ENCODE data around the gene CMYA5.
"Not testable (repeated sequence)": the region's sequence is repeated elsewhere in the genome, so short reads cannot be mapped to it uniquely, and the experiment has no call there.

The CMYA5 gene

GRCh38 chr5:79746642-79747569 is 57.3 kb downstream of the CMYA5 start:
- DNase-seq (ENCODE audit: low read depth, low spot score), result no peak

DNA sequence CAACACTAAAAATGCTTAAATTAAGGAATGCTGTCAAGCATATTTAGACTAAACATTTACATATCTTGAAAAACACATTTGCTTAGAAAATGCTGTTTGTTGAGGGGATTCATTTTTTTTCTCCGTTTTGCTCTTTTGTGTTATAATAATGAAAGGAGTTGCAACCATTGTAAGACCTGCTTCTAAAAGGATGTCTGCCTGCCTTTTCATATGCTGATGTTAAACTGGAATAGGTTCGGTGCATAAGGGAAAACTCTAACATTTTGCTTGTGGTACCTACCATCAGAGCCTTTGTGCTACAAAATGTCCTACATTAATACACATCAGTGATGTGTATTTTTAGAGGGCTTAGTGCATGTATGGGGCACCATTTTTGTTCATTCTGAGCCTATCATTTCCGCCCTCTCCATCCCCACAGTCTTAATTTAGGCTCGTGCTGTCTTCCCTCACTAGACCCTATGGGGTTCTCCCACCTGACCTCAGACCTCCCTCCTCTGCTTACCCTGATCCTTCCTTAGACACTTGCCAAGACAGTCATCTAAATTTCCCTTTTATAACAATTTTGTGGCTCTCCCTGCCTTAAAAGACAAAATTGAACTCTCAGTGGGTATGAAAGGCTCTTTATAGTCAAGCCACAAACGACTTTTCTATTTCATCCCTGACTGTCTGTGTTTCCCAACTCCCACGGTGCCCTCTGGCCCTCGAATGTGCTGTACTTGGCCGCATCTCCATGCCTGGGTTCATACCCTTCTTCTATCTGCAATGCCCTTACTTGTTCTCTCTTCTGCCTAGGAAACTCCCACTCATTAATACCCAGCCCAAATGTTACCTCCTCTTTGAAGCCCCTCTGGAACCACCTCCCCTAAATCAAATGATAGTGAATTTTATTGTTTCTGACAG is 61.2 kb downstream of the CMYA5 start:
- DNase-seq (ENCODE audit: low read depth, low spot score), result no peak

DNA sequence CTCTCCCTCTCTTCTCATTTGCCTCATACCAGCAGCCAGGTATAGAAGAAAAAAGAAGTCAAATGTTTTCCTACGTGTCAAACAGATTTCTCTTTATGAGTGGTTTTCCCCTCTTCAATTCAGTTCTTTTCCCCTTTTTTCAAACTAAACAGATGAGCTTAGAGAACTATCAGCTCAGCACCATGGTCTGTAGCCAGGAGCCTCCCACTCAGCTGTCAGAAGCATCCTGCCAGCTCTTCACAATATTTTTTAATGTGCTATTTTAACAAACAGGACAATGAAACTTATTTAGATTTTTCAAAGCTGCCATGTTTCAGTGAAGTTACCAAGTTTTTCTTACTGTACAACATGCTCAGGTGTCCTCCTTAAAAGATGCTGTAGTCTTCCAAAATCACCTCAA is 63.5 kb downstream of the CMYA5 start:
- DNase-seq (ENCODE audit: low read depth, low spot score), result no peak

DNA sequence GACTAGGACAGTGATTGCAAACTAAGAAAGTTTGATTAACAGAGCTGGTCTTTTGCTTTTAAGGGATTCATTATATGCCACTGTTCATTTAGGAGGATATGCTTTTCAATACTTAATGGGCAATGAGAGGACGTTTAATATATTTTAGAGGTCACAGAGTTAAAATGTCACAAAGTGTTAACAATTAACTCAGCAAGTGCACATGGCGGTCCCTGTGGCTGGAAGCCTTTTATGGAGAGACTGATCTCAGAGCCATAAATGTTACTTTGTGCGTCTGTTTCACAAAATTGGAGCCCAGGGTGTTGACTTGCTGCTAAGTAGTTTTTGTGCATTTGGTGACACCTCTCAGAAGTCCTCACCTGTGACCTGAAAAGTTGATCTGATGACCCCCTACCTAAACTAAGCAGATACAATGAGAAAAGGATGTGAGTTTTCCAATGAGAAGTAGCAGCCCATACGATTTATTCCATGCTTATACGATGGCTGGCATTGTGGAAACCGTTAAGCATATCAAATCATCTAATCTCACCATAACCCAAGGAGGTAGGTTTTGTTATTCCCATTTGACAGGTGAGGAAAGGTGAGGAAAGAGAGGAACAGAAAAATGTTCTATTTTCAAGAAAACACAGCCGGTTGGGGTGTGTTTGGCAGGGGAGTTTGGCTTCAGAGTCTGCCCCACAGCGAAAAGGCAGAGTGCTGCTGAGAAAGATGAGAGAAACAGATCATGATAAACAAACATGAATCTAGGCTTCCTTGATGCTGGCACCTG is 64.4 kb downstream of the CMYA5 start:
- DNase-seq (ENCODE audit: low read depth, low spot score), result no peak

DNA sequence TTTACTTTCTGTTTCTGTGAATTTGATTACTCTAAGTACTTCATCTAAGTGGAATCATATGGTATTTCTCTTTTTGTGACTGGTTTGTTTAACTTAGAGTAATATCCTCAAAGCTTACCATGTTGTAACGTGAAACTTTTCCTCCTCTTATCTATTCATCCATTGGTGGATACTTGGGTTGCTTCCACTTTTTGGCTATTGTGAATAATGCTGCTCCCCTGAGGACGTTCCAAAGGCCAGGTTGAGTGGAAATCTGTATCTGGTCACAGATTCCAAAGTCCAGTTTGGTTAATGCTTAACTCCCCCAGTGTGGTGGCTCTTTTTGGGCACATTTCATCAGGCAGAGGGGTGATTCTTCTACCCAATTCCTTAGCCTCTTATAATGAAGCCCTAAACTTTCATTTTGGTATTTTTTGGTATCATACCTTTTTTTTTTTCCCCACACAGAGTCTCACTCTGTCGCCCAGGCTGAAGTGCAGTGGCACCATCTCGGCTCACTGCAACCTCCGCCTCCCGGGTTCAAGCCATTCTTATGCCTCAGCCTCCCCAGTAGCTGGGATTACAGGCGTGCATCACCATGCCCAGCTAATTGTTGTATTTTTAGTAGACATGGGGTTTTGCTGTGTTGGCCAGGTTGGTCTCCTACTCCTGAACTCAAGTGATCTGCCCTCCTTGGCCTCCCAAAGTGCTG is 65.4 kb downstream of the CMYA5 start:
- DNase-seq (ENCODE audit: low read depth, low spot score), result no peak

DNA sequence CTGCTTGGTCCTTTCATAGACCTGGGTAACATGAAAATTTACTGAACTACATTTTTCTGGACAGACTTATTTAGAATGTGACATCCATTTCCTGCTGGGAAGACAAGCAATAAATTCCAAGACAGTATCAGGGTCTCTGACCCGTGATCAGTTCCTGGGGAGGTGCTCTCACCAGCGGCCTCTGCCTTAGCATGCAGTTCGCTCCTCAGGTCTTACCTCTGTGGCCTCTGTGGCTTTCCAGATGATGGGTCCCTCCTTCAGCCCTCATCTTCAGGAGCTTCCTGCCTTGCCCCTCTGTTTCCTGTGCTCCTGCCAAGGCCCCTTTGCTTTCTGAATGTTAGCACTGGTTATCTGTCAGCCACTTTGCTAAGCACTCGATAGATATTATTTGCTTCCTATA is 66.4 kb downstream of the CMYA5 start:
- DNase-seq (ENCODE audit: low read depth, low spot score), result no peak

- no peak for DNase-seq (ENCODE audit: low read depth, low spot score)
These were observed 69.8 kb downstream of the CMYA5 start for GRCh38 chr5:79759436-79759835.

DNA sequence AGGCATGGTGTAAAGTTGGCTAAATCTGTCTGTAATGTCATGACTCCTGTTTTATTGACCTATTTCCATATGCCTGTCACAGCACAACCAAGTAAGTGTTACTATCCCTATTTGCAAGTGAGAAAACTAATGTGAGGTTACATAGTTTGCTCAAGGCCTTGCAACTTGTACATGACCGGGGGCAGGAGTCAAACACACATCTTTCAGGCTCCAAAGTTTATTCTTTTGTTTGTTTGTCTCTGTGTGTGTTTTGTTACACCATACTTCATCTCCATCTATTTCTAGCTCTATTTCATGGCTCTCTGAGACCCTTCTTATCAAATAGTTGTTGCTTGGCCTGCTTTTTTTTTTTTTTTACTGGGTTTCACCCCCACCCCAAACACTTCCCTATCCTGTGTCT is 70.2 kb downstream of the CMYA5 start:
- DNase-seq (ENCODE audit: low read depth, low spot score), result no peak

GRCh38 chr5:79762929-79763328 is 73.3 kb downstream of the CMYA5 start:
- DNase-seq (ENCODE audit: low read depth, low spot score), result no peak

DNA sequence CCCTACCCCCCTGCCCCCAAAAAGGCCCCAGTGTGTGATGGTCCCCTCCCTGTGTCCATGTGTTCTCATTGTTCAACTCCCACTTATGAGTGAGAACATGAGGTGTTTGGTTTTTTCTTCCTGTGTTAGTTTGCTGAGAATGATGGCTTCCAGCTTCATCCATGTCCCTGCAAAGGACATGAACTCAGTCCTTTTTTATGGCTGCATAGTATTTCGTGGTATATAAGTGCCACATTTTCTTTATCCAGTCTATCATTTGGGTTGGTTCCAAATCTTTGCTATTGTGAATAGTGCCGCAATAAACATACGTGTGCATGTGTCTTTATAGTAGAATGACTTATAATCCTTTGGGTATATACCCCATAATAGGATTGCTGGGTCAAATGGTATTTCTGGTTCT is 74.5 kb downstream of the CMYA5 start:
- DNase-seq (ENCODE audit: low read depth, low spot score), result not testable (repeated sequence)

GRCh38 chr5:79771387-79771786 is 81.8 kb downstream of the CMYA5 start:
- no peak for DNase-seq (ENCODE audit: low read depth, low spot score)

DNA sequence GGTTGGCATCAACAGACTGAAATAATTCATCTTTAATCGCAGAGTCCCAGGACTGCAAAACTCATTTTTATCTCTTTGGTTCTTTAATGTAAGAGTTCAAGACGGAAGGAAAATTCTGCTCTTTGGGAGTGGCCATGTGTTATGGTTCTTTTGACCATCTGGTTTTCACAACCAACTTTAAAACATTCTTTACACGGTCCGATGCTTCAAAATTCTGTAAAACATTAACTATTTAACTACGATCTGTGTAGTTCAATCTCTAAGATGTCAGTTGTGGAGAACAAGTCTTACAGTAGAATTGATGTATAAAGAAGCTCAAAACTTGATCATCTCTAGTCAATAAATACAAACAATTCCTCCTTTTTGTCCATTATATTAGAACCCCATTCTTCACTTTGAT is 83.0 kb downstream of the CMYA5 start:
- DNase-seq (ENCODE audit: low read depth, low spot score), result no peak

GRCh38 chr5:79773612-79774011 is 84.0 kb downstream of the CMYA5 start:
- DNase-seq (ENCODE audit: low read depth, low spot score), result no peak

- DNase-seq (ENCODE audit: low read depth, low spot score), result no peak
These were observed 84.7 kb downstream of the CMYA5 start for GRCh38 chr5:79774171-79774854.

GRCh38 chr5:79774855-79775237 is 85.2 kb downstream of the CMYA5 start:
- DNase-seq (ENCODE audit: low read depth, low spot score), result no peak

DNA sequence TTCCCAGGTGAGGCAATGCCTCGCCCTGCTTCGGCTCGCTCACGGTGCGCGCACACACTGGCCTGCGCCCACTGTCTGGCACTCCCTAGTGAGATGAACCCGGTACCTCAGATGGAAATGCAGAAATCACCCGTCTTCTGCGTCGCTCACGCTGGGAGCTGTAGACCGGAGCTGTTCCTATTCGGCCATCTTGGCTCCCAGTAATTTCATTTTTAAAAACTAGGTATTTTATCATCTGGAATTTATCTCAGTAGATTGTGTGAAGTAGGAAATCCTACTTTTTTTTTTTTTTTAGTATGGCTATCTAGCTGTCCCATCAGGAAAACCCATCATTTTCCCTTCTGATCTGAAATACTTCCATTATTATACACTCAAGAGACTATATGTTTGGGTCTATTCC is 95.1 kb downstream of the CMYA5 start:
- not testable (repeated sequence) for DNase-seq (ENCODE audit: low read depth, low spot score)

DNA sequence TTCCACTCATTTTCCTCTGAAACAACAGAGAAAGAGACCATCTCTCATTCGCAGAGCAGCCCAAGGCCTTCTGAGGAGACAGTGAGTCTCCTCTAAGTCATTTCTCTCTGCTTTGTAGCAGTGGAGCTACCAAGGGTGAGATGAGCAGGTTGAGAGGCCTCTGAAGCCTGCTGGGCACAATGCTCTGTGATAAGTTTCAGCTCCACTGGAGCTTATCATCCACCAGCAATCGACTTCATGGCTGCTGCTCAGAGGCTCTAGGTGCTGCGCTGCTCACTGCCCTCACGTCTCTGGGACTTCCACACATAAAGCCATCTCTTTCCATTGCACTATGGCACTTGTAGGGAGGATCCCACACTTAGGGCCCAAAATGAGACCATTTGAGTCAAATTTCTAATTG is 96.3 kb downstream of the CMYA5 start:
- DNase-seq (ENCODE audit: low read depth, low spot score), result no peak

- DNase-seq (ENCODE audit: low read depth, low spot score), result no peak
These were observed 97.8 kb downstream of the CMYA5 start for GRCh38 chr5:79787448-79787847.

- DNase-seq (ENCODE audit: low read depth, low spot score), result no peak
These were observed 102.2 kb downstream of the CMYA5 start for GRCh38 chr5:79791843-79792242.

DNA sequence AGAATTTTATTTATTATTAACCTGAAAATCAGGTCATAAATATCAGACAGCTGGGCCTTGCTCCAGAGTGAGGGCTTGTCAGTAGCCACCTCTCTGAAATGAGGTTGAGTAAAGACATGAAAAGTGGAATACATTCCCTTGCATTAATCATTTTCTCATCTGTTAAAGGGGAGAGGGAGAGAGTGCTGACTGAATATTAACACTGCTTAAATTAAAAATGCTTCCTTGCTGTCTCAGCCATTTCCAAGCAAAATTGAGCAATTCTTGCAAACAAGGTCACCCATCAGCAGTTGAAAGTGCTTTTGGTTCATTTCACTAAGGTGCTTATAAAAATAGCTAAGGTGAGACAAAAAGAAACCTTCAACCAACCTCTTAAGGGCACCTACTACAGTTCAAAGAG is 102.8 kb downstream of the CMYA5 start:
- no peak for DNase-seq (ENCODE audit: low read depth, low spot score)

DNA sequence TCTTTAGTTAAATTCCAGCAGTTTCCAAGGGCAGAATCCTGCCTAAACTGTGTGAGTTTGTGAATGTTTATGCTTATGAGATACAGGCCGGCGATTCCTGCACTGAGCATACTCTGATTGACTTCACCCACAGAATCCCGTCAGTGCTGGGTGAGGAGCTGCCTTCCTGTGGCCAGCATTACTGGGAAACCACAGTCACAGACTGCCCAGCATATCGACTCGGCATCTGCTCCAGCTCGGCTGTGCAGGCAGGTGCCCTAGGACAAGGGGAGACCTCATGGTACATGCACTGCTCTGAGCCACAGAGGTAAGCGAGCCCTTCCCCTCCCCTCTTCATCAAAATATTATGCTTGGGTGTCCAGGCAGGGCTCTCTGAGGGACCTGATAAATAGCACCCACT is 103.7 kb downstream of the CMYA5 start:
- no peak for DNase-seq (ENCODE audit: low read depth, low spot score)
